H9 (cell line): ENCODE data around the gene SZT2. TPM values are rescaled to one million over a fixed set of nuclear protein-coding genes. Genes with fewer than 3 reads are reported as not detected.

Experiments
- DNase-seq: peaks from one replicate; pipeline ENCODE4 v3.0.0-alpha.2; 2017
- H2AFZ ChIP-seq: one replicate; pipeline ENCODE4 v1.6.1; 2013; ENCODE audit warnings: mild to moderate bottlenecking, low read length, control low read depth, moderate library complexity
- H2AK5ac ChIP-seq: 2 replicates; pipeline ENCODE4 v1.6.1; 2013; ENCODE audit warnings: low read length, control low read depth, mixed read lengths; ENCODE audit not compliant: insufficient read length
- H2BK120ac ChIP-seq: one replicate; pipeline ENCODE4 v1.6.1; 2013; ENCODE audit warnings: low read depth, mild to moderate bottlenecking, low read length, control low read depth, inconsistent platforms; ENCODE audit not compliant: poor library complexity, severe bottlenecking
- H2BK12ac ChIP-seq: 2 replicates; pipeline ENCODE4 v1.6.1; 2013; ENCODE audit warnings: low read length, control low read depth, mixed read lengths, low read depth; ENCODE audit not compliant: insufficient read length
- H2BK15ac ChIP-seq: 2 replicates; pipeline ENCODE4 v1.6.1; 2013; ENCODE audit warnings: low read depth, low read length, control low read depth
- H2BK20ac ChIP-seq: one replicate; pipeline ENCODE4 v1.6.1; 2013; ENCODE audit warnings: low read depth, mild to moderate bottlenecking, low read length, control low read depth, inconsistent platforms; ENCODE audit not compliant: poor library complexity, severe bottlenecking
- H2BK5ac ChIP-seq: 2 replicates; pipeline ENCODE4 v1.6.1; 2013; ENCODE audit warnings: low read length, control low read depth, mixed read lengths; ENCODE audit not compliant: insufficient read length
- H3K14ac ChIP-seq: 2 replicates; pipeline ENCODE4 v1.6.1; 2013; ENCODE audit warnings: low read length, control low read depth; ENCODE audit not compliant: insufficient read depth
- H3K18ac ChIP-seq: 2 replicates; pipeline ENCODE4 v1.6.1; 2013; ENCODE audit warnings: low read depth, mild to moderate bottlenecking, mixed read lengths, low read length, control low read depth; ENCODE audit not compliant: insufficient read length
- H3K23ac ChIP-seq: 2 replicates; pipeline ENCODE4 v1.6.1; 2013; ENCODE audit warnings: low read length, control low read depth, mixed read lengths, low read depth; ENCODE audit not compliant: insufficient read length
- H3K23me2 ChIP-seq: 2 replicates; pipeline ENCODE4 v1.6.1; 2013; ENCODE audit warnings: low read depth, mild to moderate bottlenecking, mixed read lengths, low read length, control low read depth; ENCODE audit not compliant: insufficient read length, poor library complexity, severe bottlenecking
- H3K27ac ChIP-seq: 2 replicates; pipeline ENCODE4 v1.5.1; 2013; ENCODE audit warnings: low read length, control low read depth, mixed read lengths, low read depth; ENCODE audit not compliant: insufficient read length
- H3K27me3 ChIP-seq: 2 replicates; pipeline ENCODE4 v1.6.1; 2013; ENCODE audit warnings: low read length, control low read depth, inconsistent platforms; ENCODE audit not compliant: insufficient read depth
- H3K4ac ChIP-seq: 2 replicates; pipeline ENCODE4 v1.6.1; 2013; ENCODE audit warnings: low read depth, mild to moderate bottlenecking, control low read depth, inconsistent platforms, low read length, moderate library complexity
- H3K4me1 ChIP-seq: 2 replicates; pipeline ENCODE4 v1.6.1; 2013; ENCODE audit warnings: low read length, control low read depth, inconsistent platforms; ENCODE audit not compliant: insufficient read depth
- H3K4me2 ChIP-seq: 2 replicates; pipeline ENCODE4 v1.6.1; 2013; ENCODE audit warnings: low read length, control low read depth, mixed read lengths; ENCODE audit not compliant: insufficient read length, insufficient read depth
- H3K56ac ChIP-seq: 2 replicates; pipeline ENCODE4 v1.6.1; 2013; ENCODE audit warnings: low read depth, mild to moderate bottlenecking, mixed read lengths, low read length, control low read depth; ENCODE audit not compliant: insufficient read length
- H3K79me1 ChIP-seq: 2 replicates; pipeline ENCODE4 v1.6.1; 2013; ENCODE audit warnings: low read depth, mild to moderate bottlenecking, moderate library complexity, low read length, control low read depth, inconsistent platforms; ENCODE audit not compliant: insufficient read depth, poor library complexity, severe bottlenecking
- H3K79me2 ChIP-seq: 2 replicates; pipeline ENCODE4 v1.6.1; 2013; ENCODE audit warnings: low read length, control low read depth, inconsistent platforms; ENCODE audit not compliant: insufficient read depth
- H3K9ac ChIP-seq: 2 replicates; pipeline ENCODE4 v1.6.1; 2013; ENCODE audit warnings: low read length, control low read depth, mixed read lengths; ENCODE audit not compliant: insufficient read length; ENCODE audit errors: extremely low read depth
- H3K9me3 ChIP-seq: one replicate; pipeline ENCODE4 v1.6.1; 2013; ENCODE audit warnings: low read depth, low read length, inconsistent platforms; ENCODE audit not compliant: control insufficient read depth
- H3T11ph ChIP-seq: one replicate; pipeline ENCODE4 v1.6.1; 2013; ENCODE audit warnings: mild to moderate bottlenecking, low read length, control low read depth, inconsistent platforms
- H4K20me1 ChIP-seq: one replicate; pipeline ENCODE4 v1.6.1; 2013; ENCODE audit not compliant: control insufficient read depth, insufficient read length, insufficient read depth
- H4K5ac ChIP-seq: 2 replicates; pipeline ENCODE4 v1.6.1; 2013; ENCODE audit warnings: low read depth, mild to moderate bottlenecking, mixed read lengths, low read length, control low read depth; ENCODE audit not compliant: insufficient read length
- H4K8ac ChIP-seq: replicated peaks from 2 replicates; pipeline ENCODE4 v1.6.1; 2013; ENCODE audit warnings: low read length, control low read depth, mixed read lengths, low read depth; ENCODE audit not compliant: insufficient read length
- H4K91ac ChIP-seq: 2 replicates; pipeline ENCODE4 v1.6.1; 2013; ENCODE audit warnings: low read depth, mild to moderate bottlenecking, moderate library complexity, mixed read lengths, low read length, control low read depth; ENCODE audit not compliant: insufficient read length
- H3K27ac Mint-ChIP-seq, 3 experiments: 2 replicates in 2 of 3; 3 replicates in 1 of 3; pipeline ENCODE4 v1.8.0; 2020 to 2021; ENCODE audit warnings: mixed read lengths in 3 of 3, mild to moderate bottlenecking in 1 of 3, moderate library complexity in 1 of 3
- H3K27me3 Mint-ChIP-seq: 2 replicates; pipeline ENCODE4 v1.8.0; 2021; ENCODE audit warnings: low read depth, mild to moderate bottlenecking, moderate library complexity, mixed read lengths
- H3K36me3 Mint-ChIP-seq, 3 experiments: 2 replicates in 2 of 3; 3 replicates in 1 of 3; pipeline ENCODE4 v1.8.0; 2020 to 2021; ENCODE audit warnings: low read depth in 3 of 3, mixed read lengths in 3 of 3; ENCODE audit not compliant: insufficient read depth in 1 of 3
- H3K4me1 Mint-ChIP-seq, 2 experiments: 2 replicates each; pipeline ENCODE4 v1.8.0; 2020; ENCODE audit warnings: mixed read lengths in 2 of 2
- H3K4me3 Mint-ChIP-seq, 2 experiments: 2 replicates in 1 of 2; 3 replicates in 1 of 2; pipeline ENCODE4 v1.8.0; 2020 to 2021; ENCODE audit warnings: mild to moderate bottlenecking in 2 of 2, mixed read lengths in 2 of 2, moderate library complexity in 1 of 2
- H3K9me3 Mint-ChIP-seq, 2 experiments: 2 replicates in 1 of 2; 3 replicates in 1 of 2; pipeline ENCODE4 v1.8.0; 2020; ENCODE audit warnings: mild to moderate bottlenecking in 2 of 2, mixed read lengths in 2 of 2, moderate library complexity in 1 of 2
- CTCF ChIP-seq: fragments of 200-600 bp; sonication (generic); conservative IDR thresholded peaks from 3 replicates; pipeline ENCODE4 v1.8.0; 2021; ENCODE audit warnings: antibody characterized with exemption, mild to moderate bottlenecking
- WGBS: extraction: QIAGEN DNeasy Blood & Tissue Kit; methylation state at CpG from one replicate; pipeline ENCODE4 v1.1.7; 2013; ENCODE audit warnings: missing lambda C conversion rate, low lambda C conversion rate, mixed read lengths; ENCODE audit not compliant: insufficient read length; ENCODE audit errors: extremely low coverage; 5-methylcytosine and 5-hydroxymethylcytosine counted together
- total RNA-seq: library from RNA; stranded (reverse); gene quantifications from 2 replicates; pipeline ENCODE4 v1.2.1, GENCODE V29; 2021

SZT2 gene
- total RNA-seq, 1 experiment from 2014 or later, result 16.8 TPM

GRCh38 chr1:43392702-43393101 lies 3.0 kb downstream of the SZT2 start:
- Histone ChIP-seq H2BK12ac (no peak overlapping the region), H3K4ac (no peak overlapping the region), H3K9me3 (no peaks in the 10 kb centered on the region), H3K56ac (no peak overlapping the region), H3K27ac (no peak overlapping the region), H4K8ac (no peak overlapping the region), H3K23me2 (peaks cover 7% of the 10 kb centered on the region), H2BK5ac (no peak overlapping the region), H2AK5ac (no peak overlapping the region), H4K5ac (no peak overlapping the region), H2BK15ac (no peak overlapping the region), H3K23ac (no peak overlapping the region), H4K91ac (no peak overlapping the region), H3K9ac (no peak overlapping the region), H3K79me1 (peaks cover 2% of the 10 kb centered on the region), H3K27me3 (no peaks in the 10 kb centered on the region), H3K4me2 (no peak overlapping the region), H3T11ph (no peak overlapping the region), H3K4me1 (no peaks in the 10 kb centered on the region), H3K79me2 (peaks cover 1% of the 10 kb centered on the region; the same call in 1 of the 2 replicates), H4K20me1 (no peaks in the 10 kb centered on the region), H3K18ac (no peak overlapping the region), H2BK20ac (no peak overlapping the region), H2BK120ac (no peak overlapping the region), H2AFZ (no peak overlapping the region), H3K14ac (no peak overlapping the region)
- no CpG with 5 or more reads among the region's 3 CpGs for WGBS
- Mint-ChIP-seq H3K9me3 (no peaks in the 10 kb centered on the region; a peak in 1 of 5 replicates), H3K4me1 (peaks cover 14 to 16% of the 10 kb centered on the region in 2 experiments), H3K36me3 (peaks cover 0 to 12% (median 0%) of the 10 kb centered on the region in 3 experiments; a peak in 3 of 7 replicates), H3K27me3 (no peaks in the 10 kb centered on the region), H3K4me3 (no peak overlapping the region), H3K27ac (no peak overlapping the region; a peak in 1 of 7 replicates)
- no peak for DNase-seq
- no peak for TF ChIP-seq CTCF
